HG02973 (cell line): Measurements from ENCODE around the gene ACER1.
"Not testable (repeated sequence)": the region's sequence is repeated elsewhere in the genome, so short reads cannot be mapped to it uniquely, and the experiment has no call there.

Experiments used
- ATAC-seq: cut with Tn5 transposase; IDR thresholded peaks from one replicate; pipeline ENCODE4 v1.9.1; 2021; ENCODE audit warnings: moderate library complexity; ENCODE audit not compliant: unreplicated experiment

ACER1 gene, protein sequence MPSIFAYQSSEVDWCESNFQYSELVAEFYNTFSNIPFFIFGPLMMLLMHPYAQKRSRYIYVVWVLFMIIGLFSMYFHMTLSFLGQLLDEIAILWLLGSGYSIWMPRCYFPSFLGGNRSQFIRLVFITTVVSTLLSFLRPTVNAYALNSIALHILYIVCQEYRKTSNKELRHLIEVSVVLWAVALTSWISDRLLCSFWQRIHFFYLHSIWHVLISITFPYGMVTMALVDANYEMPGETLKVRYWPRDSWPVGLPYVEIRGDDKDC

DNA sequence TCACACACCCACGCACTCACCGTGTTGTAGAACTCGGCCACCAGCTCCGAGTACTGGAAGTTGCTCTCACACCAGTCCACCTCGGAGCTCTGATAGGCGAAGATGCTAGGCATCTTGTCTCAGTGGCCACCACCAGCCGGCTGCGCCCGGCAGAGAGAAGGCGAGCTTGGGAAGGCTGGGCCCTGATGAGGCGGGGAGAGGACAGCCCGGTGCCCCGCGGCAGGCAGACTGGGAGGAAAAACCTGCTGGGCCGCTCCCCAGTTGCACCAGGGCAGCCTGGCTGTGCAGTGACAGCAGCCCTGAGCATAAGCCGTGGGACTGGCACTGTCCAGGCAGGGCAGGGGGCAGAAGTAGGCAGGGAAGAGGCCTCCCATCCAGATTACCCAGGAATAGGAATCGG, at the start of gene ACER1:
Gene ACER1 (minus strand): TSS at position 174 of the 400 bp plus-strand sequence. CDS start 61 bp downstream, at position 113.
- no peak for ATAC-seq

DNA sequence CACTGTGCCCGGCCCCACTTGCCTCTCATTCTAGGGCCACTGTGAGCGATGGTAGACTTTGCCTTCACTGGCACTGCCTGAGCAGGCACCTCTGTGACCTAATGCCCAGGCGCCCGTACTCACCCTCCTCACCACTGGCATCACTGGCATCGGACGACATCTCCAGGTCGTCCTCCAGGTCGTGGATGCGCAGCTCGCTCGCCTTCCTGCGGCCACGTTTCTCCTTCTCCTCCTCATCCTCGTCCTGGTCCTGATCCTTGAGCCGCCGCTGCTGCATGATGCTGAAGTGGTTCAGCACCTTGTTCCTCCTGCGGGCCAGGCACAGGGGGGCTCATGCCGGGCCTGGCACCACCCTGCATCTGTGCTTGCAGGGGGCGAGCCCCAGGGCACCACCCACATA, 49.8 kb upstream of the ACER1 start:
- ATAC-seq: no peak

DNA sequence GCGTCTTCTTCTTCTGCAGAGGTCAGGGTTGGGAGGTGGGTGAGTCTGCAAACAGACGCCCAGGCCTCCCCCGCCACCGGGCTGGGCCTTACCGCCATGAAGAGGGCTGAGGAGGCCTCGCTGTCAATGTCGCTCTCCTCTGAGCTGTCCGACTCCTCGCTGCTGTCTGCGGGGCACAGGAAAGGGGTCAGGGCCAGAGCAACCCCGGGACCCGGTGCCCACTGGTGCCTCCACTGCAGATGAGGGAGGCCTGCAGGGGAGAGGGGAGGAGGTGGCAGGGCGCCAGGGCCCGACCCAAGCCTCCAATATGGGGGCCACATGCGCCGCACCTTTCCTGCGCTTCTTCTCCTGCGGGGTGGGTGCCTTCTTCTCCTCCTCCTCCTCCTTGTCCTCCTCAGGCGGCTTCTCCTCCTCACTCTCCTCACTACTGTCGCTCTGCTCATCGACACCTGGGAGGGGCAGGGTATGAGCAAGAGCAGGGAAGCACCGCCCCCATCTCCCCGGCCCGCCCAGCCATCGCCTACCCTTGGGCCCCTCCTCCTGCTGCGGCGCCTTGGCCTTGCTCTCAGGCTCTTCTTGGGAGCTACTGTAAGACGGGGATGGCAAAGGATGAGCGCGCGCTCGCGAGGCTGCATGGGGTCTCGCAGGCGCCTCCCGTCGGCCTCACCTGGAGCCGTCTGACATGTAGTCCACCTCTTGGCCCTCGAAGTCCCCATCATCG, 47.8 kb upstream of the ACER1 start:
- no peak for ATAC-seq

DNA sequence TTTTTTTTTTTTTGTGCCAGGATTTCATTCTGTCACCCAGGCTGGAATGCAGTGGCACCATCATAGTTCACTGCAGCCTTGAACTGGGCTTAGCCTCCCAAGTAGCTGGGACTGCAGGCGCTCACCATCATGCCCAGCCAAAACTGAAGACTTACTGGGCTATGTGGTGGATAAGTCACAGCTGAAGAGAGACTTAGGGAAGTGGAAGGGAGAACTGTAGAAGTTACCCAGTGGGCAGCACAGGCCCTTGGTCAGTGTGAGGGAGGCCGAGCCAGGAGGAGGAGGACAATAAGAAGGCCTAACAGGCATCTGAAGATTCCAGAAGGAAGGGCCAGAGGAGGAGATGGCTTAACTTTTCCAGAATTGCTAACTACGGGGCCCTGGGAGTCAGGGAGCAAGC, 46.3 kb upstream of the ACER1 start:
- no peak for ATAC-seq

DNA sequence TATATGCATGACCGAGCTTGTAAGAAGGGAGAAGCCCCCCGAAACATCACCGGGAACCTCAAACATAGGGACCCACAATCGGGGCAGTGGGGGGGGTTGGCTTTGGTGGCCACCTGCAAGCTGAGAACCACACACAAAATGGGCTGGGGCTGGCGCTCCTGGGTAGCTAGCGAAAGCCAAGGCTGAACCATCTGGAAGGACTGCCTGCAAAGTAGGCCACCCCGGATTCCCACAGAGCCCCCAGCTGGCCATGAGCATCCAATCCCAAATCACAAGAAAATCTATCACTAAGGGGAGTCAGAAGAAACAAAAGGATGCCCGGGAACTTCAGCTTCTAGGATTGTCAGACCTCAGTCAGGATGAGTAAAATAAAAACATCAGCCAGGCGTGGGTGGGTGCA, 45.1 kb upstream of the ACER1 start:
- ATAC-seq: no peak

DNA sequence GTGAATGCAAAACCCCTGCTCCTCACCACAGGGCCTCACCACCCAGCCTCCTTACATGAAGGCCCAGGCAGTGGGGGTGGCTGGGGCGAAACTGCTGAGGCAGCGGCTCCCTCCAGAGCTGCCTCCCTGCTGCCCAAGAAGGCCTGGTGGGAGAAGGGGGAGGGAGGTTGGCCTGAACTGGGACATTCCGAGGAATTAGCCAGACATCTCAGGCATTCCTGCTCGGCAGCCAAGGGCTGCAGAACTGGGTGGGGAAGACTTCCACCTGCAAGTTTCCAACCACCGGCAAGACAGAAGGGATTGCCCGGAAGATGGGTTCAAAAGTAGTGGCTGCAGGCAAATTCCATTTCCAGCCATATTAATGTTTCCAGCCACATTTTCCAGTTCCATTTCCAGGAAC, 44.6 kb upstream of the ACER1 start:
- no peak for ATAC-seq

DNA sequence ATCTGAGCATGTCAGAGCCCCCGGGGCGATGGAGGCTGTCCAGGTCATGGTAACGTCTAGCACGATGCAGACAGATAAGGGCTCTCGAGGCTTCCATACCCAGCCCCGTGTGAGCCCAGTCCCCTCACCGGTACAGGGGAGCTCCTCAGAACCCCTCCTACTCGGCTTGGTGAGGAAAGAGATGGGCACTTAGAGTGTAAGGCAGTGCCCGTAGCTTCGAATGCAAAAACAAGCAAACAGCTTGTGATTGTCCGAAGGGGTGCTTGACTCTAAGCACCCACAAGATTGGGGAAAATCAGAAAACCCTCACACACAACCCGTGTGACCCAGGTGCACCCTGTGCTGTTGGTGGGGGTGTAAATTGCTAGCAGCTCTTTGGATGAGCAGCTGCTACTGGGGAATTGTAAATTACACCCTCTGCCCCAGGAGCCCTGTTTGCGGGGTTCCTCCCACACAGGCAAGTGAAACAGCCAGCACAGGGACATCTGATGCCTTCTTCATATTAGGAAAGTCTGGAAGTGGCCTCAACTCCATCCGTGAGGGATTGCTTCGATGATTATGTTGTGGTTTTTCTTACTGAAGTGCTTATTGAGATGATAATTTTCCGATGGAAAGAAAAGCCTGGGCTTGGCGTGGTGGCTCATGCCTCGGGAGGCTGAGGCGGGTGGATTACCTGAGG, 43.2 kb upstream of the ACER1 start:
- no peak for ATAC-seq

DNA sequence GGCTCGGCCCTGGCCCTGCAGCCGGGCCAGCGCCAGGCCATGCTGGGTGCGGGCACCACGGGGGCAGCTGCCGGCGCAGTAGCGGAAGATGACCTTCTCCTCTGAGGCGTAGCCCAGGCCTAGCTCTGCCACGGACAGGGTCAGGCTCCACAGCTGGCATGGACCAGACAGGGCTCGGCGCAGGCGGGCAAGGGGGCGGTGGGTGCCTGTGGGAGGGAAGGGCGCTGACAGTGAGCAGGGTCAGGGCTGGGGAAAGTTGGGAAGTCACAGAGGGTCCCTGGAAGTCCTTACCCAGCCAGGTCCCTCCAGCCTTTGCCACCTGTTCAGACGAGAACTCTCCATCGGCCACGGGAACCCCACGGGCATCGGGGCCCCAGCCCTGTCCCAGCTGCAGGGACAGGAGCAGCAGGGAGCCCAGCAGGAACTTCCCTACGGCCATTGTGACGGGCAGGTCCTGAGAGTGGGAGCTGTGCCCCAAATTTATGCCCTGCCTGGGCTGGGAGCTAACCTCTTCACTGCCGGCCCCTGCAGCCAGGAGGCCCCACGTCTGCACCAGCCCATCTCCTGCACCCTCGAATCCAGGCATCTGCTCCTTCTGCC, 42.1 kb upstream of the ACER1 start, which contains the start of gene PSPN:
Gene PSPN (minus strand): TSS at position 523 of the 600 bp plus-strand sequence. CDS start 84 bp downstream, at position 439.
- ATAC-seq: no peak

DNA sequence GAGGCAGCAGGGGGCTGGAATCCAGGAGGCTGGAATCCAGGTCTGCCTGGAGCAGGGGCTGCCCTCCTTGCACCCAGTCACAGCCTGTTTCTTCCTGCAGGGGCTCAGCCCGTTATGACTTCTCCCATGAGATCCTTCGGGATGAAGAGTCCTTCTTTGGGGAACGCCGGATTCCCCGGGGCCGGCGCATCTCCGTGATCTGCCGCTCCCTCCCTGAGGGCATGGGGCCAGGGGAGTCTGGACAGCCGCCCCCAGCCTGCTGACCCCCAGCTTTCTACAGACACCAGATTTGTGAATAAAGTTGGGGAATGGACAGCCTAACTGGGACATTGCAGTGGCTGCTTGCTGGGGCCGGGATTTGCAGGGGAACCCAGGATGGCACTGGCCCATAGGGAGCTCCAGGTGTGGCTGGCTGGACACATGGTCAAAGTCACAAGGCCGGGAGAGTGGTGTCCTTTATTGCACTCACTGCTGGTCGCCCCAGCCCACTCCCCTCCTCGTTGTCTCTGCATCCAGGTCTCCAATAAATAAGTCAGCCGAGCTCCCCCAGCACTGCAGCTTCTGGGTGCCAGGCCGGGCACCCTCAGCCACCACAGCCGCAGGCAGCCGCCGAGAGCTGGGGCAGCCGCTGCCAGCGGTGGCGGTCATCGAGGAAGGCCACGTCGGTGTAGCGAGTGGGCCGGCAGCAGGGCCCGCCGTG, 41.4 kb upstream of the ACER1 start:
- no peak for ATAC-seq

DNA sequence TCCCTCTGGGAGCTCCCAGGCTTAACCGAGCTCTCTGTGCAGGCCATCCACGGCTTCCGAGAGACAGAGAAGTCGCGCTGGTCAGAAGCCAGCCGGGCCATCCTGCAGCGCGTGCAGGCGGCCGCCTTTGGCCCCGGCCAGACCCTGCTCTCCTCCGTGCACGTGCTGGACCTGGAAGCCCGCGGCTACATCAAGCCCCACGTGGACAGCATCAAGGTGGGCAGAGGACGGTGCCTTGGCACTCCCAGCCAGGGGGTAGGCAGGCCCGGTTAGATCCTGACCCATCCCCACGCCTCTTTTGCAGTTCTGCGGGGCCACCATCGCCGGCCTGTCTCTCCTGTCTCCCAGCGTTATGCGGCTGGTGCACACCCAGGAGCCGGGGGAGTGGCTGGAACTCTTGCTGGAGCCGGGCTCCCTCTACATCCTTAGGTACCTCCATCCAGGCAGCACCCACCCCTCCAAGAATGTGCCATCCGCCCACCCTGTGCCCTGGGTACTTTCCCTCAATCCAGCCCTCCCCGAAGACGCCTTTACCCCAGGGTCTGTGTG, 40.8 kb upstream of the ACER1 start:
- no peak for ATAC-seq

DNA sequence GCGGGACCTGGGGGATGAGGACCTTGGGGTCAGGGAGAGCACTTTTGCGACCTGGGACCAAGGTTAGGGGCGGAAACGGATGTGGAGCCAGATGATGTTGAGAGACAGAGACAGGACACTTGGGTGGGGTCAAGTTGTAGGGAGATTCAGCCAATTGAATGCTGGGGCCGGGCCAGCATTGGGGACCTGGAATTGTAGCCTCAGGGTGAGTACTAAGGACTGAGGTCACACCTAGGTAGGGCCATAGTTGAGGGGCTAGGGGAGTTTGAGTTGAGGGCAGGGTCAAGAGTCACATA, 40.3 kb upstream of the ACER1 start:
- ATAC-seq: no peak

DNA sequence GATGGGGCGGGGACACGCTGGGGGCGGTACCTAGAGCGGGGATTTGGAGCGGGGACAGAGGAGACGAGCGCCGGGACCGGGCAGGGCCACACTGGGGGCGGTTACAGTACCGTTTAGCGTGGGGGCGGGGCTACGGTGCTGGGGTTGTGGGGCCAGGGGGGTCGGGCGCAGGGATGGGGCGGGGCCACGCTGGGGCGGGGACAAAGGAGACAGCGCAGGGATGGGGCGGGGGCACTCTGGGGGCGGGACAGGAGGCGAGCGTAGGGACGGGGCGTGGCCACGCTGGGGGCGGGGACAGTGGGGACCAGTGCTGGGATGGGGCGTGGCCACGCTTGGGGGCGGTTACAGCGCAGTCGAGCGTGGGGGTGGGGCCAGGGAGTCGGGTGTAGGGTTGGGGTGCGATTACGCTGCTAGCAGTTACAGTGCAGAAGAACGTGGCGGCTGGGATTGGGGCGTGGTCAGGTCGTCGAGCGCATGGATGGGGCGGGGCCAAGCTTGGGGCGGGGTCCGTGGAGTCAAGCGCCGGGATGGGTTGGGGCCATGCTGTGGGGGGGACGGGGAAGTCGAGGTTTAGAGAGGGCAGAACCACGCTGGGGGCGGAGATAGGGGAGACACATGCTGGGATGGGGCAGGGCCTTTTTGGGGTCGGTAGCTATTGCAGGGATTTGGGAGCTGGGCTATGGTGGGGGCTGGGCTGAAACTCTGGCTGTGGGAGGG, 39.8 kb upstream of the ACER1 start:
- ATAC-seq: peak; percentile 55

DNA sequence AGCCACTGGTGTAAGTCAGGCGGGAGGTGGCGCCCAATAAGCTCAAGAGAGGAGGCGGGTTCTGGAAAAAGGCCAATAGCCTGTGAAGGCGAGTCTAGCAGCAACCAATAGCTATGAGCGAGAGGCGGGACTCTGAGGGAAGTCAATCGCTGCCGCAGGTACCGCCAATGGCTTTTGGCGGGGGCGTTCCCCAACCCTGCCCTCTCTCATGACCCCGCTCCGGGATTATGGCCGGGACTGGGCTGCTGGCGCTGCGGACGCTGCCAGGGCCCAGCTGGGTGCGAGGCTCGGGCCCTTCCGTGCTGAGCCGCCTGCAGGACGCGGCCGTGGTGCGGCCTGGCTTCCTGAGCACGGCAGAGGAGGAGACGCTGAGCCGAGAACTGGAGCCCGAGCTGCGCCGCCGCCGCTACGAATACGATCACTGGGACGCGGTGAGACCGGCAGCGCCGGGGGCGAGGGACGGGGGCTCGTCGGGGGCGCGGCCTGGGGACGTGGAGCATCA, 39.2 kb upstream of the ACER1 start, which contains the start of gene ALKBH7:
Gene ALKBH7 (plus strand): TSS at position 201 of the 502 bp plus-strand sequence. CDS start 27 bp downstream, at position 228.
- ATAC-seq: peak; percentile 60

DNA sequence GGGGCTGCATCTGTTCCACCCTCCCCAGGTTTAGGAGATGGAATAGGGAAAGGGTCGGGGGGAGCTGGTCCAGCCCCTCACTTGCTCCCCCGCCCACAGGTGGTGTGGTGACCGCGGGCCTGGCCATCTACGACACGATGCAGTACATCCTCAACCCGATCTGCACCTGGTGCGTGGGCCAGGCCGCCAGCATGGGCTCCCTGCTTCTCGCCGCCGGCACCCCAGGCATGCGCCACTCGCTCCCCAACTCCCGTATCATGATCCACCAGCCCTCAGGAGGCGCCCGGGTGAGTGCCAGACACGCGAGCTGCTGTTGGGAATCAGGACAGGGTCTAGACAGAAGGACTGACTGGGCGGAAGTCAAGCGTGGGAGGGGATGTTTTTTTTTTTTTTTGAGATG, 30.9 kb upstream of the ACER1 start:
- no peak for ATAC-seq

DNA sequence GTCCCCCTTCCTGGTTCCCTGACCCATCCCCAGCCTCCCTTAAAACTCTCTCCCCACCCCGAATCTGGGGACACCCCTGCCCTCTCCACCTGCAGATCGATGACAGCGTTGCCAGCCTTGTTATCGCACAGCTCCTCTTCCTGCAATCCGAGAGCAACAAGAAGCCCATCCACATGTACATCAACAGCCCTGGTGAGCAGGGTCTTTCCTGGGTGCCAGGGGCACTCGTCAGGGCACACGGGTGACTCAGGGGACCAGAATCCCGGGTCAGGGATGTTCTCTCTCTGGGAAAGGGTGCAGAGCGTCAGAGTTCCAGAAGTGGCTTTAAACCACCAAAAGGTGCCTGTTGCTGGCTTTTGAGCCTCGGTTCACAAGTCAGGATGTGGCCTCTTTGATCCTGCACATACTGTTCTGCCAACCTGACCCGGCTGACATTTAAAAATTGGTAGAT, 29.0 kb upstream of the ACER1 start:
- ATAC-seq: no peak

DNA sequence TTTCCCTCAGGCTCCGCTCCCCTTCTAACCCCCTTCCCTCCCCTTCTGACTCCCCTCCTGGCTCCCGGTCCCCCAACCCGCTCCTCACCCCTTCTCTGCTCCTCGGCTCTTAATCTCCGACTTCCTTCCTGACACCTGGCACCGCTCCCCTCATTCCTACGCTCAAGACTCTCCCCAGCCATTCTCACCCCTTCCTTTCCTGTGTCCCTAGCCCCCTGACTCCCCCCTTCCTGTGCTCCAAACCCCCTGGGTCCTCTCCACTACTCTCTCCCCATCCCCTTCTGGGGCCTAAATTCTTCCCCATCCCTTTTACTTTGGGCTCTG, 28.6 kb upstream of the ACER1 start:
- ATAC-seq: no peak

DNA sequence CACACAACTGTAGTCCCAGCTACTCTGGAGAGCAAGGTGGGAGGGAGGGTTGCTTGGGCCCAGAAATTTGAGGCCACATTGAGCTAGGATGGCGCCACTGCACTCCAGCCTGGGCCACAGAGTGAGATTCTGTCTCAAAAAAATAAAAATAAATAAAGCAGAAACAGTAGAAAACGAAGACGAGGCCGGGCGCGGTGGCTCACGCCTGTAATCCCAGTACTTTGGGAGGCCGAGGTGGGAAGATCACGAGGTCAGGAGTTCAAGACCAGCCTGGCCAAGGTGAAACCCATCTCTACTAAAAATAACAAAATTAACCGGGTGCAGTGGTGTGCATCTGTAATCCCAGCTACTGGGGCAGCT, 27.4 kb upstream of the ACER1 start:
- not testable (repeated sequence) for ATAC-seq

DNA sequence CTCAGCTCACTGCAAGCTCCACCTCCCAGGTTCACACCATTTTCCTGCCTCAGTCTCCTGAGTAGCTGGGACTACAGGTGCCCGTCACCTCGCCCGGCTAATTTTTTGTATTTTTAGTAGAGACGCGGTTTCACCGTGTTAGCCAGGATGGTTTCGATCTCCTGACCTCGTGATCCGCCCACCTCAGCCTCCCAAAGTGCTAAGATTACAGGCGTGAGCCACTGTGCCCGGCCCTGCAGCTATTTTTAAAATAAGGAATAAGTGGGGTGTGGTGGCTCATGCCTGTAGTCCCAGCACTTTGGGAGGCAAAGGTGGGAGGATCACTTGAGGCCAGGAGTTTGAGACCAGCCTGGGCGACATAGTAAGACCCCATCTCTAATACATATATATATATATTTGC, 27.0 kb upstream of the ACER1 start:
- ATAC-seq: not testable (repeated sequence)

DNA sequence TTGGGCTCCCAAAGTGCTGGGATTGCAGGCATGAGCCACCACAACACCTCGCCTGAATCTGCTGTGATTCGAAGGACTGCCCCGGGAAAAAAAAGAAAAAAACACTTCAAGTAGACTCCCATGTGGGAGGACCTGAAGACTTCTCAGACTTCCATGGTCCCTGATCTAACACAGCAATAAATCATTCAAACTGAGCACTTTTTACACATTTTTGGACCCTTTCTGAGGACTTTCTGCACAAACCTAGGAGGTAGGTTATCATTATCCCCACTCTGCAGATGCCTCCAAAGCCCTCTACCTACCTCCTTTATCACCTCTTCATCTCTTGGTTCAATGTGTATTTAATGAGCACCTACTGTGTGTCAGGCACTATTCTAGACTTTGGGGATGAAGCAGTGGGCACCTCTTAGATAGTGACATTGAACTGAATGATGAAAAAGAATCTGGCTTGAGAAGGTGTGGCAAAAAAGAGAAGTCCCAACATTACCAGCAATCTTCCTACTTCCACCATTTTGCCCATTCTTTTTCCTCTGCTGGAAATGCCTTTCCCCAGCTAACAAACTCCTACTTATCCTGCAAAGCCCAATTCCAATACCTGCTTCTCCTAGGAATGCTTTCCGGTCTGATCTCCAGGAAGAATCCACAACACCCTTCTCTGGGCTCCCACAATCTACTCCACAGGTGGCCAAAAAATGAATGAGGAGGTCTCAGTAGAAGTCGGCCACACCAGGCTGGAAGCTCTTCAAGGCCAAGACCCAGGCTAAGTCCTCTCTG, 26.3 kb upstream of the ACER1 start:
- no peak for ATAC-seq
